Measurements from ENCODE around the gene NECAP2.

NECAP2 gene, protein sequence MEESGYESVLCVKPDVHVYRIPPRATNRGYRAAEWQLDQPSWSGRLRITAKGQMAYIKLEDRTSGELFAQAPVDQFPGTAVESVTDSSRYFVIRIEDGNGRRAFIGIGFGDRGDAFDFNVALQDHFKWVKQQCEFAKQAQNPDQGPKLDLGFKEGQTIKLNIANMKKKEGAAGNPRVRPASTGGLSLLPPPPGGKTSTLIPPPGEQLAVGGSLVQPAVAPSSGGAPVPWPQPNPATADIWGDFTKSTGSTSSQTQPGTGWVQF

DNA sequence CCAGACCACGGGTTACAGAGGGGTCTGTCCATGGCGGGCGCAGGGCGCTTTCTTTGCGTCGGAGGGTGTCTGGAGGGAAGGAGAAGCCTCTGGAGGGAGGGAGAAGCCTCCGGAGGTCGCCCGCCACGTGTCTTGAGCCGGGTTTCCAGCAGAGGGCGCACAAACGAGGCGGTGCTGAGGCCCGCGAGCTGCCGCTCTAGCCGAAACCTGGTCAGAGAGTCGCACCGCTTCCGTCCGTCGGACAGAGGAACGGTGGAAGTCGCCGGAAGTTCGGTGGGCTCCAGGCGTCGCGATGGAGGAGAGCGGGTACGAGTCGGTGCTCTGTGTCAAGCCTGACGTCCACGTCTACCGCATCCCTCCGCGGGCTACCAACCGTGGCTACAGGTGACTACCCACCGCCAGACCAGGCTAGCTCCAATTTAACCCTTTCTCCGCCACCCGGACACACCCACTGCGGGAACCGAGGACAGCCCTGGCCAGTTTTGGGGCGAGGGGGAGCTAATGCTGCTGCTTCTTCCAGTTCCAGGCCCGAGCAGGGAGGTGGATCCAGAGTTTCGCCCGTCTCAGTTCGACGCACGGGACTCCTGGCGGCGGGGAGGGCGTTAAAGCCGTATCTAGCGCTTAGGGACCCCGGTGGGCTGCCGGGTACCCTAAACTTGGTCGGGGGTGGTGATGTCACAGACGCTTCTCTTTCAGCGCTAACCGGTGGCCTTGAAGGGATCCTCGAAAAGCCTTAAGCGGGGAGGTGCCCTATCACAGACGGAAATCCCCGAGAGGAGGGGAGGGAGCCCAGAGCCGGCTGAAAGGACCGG, at the start of gene NECAP2:
Gene NECAP2 (plus strand): TSS at position 255 of the 812 bp plus-strand sequence. CDS start 38 bp downstream, at position 293.
- peak; percentile 88 to 96 (median 94) for DNase-seq (ENCODE audit: low read depth in 3 of 3)

DNA sequence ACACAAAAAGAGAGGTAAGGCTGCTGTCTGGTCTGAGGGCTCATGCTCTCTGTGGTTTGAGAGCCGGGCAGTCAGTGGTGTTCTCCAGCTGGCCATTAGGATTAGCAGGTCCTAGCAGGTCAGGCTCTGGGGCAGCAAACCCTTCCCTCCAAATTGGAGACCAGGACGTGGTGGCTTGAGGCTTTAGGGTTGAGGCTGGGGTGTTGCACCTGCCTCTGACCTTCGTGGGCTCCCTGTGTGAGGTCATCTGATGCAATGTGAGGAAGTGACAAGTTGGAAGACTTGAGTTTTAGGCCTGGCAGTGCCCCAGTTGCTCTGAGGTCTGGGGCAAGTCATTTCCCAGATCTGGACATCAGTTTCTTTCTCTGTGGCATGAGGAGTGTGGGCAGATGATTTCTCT, 49.1 kb upstream of the NECAP2 start:
- no peak for DNase-seq (ENCODE audit: low read depth in 3 of 3)

DNA sequence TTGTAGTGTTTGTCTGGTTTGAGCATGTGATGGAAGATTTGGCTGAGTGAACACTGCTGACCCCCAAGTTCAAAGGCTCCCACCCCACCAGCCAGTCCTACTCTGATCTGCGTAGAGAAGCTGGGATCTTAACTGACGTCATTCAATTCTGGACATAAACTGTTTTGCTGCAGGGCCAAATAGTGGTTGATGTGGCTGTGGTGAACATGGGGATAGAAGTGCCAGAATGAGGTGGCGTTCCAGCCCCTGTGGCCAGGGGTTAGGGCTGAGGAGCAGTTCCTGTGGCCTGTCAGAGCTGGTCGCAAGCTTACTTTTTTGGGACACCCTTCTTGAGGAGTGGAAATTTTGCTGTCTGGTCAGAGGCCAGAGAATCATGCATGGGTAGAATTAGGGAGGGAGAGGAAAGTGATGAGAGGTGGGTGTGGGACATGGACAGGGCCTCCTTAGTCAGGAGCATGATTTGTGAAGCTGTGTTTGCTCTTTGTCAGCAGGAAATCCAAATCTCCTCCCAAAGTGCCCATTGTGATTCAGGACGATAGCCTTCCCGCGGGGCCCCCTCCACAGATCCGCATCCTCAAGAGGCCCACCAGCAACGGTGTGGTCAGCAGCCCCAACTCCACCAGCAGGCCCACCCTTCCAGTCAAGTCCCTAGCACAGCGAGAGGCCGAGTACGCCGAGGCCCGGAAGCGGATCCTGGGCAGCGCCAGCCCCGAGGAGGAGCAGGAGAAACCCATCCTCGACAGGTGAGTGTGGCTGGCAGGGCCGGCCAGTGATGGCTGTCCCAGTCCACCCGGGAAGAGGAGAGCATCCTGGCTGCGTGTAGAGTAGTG, 47.6 kb upstream of the NECAP2 start:
- no peak for DNase-seq (ENCODE audit: low read depth in 3 of 3)

DNA sequence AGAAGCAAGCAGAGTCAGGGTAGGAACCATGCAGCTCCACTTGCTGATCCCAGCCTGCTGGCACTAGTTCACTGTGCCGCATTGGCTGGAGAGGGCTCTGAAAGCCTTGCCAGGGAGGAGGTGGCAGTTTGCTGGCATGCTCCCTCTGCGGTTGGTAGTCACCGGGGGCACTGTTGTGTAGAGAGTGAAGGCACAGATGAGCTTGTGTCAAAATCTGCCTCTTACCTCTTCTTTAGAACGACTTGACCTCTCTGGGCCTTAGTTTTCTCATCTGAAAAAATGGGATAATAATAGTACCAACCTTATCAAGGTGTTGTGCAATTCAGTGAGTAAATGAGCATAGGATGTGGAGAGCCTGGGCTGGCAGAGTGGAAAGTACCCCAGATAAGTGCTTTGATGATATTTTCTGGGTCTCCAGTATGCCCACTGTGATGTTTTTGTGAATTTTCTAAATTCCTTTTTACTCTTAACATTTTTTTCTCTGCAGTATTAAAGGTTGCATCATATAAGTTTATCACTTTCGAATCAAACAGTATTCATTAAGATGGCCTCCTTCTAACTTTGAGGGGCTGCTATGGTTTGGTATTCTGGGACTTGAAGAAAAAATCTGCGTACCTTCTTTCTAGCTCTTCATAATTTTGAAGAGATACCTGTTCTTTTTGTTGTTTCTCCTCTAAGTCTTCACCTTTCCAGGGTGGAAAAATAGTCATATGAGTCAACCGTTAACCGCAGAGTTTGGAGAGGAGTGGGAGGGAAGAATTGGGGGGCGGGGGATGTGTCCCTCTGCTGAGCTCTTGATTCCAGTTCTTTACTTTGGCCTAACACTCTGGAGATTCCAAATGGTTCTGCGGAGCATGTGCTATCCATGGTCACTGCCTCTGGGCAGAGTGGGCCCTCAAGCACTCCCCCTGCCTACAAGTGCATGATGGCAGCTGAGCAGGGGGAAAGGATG, 46.7 kb upstream of the NECAP2 start:
- DNase-seq (ENCODE audit: low read depth in 3 of 3) = no peak

DNA sequence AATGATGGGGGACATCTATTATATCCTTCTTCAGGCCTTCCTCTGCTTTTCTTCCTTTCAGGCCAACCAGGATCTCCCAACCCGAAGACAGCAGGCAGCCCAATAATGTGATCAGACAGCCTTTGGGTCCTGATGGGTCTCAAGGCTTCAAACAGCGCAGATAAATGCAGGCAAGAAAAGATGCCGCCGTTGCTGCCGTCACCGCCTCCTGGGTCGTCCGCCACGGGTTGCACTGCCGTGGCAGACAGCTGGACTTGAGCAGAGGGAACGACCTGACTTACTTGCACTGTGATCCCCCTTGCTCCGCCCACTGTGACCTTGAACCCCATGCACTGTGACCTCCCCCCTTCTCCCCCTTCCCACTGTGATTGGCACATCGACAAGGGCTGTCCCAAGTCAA, 45.5 kb upstream of the NECAP2 start:
- no peak for DNase-seq (ENCODE audit: low read depth in 3 of 3)

DNA sequence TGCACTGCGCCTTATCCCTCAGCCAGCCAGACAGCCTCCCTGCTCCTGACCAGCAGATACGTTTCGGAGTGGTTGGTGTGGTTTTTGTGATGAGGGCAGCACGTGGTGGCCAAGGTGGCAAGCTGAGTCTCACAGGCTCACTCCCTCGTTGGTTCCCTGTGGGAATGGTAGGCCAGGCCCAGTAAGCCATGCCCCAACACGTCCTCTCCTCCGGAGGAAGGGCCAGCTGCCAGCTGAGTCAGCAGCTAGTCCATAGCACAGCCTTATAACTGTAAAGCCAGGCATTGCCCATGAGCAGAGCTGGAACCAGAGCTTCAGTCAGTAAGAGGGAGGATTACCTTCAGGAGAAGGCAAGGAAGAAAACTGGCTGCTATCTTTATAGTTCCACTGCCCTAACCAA, 43.9 kb upstream of the NECAP2 start:
- no peak for DNase-seq (ENCODE audit: low read depth in 3 of 3)

DNA sequence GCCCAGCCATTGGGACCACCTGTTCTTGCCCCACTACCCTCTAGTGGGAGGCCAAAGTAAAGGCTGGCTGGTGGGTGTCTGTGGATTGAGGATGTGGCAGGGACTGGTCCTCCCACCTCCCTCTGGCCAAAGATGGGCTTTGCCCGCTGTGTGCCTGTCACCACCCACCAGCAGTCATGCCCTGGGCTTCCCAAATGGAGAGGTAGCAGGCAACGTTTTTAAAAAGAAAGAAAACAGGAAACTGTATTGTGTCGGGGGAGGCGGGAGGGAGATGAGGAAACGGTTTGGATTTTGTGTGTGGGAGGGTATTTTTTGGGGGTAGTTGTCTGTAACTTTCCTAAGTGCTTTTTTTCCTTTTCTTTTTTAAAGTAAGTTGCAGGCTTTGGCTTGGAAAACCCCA, 43.4 kb upstream of the NECAP2 start:
- no peak for DNase-seq (ENCODE audit: low read depth in 3 of 3)

DNA sequence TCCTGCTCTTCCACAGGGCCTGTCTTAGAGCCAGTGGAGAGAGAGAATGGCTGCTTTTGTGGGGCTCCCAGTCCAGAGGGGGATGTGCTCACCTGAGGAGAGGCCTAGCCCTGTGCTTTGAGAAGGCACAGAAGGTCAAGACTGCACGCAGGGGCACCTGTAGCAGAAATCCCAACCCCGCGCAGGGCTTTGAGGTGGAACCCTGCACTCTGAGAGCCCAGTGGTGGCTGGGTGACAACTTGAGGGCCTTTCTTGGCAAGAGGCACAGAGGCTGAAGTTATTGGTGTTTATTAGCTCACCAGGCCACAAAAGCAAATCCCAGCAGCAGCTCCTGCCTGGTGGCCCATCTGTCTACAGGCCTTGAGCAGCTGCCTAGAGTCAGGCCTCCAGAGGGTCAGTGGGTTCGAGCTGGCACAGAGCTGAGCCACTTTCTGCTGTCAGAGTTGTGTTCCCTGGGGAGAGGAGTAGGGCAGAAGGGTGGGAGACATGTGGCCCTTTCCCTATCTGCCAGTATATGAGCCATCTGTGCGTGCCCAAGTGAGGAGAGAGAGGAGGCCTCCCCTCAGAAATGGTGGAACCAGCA, 42.1 kb upstream of the NECAP2 start:
- DNase-seq (ENCODE audit: low read depth in 3 of 3) = no peak

DNA sequence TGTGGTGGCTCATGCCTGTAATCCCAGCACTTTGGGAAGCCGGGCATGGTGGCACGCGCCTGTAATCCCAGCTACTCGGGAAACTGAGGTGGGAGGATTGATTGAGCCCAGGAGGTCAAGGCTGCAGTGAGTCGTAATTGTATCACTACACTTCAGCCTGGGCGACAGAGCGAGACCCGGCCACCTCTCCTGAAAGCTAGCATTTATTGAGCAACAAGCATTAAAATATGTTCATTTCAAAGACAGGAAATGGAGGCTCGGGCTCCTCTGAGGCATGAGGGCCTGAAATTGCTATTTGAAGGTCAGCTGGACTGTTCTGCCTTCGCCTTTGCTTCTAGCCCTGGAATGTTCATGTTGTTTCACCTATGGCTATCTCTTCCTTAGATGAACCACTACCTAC, 37.8 kb upstream of the NECAP2 start:
- no peak for DNase-seq (ENCODE audit: low read depth in 3 of 3)

DNA sequence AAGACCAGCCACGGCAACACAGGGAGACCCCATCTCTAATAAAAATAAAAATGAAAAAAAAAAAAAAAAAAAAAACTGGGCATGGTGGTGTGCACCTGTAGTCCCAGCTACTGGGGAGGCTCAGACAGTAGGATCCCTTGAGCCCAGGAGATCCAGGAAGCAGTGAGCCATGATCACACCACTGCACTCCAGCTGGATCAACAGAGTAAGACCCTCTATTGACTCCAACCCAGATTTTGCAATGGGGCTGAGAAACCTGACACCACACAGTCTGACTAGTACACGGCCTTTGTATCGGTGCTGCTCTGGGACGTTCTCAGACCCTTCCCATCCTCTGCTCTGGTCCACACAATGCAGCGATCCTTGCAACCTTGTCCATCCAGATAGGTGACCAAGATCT, 35.1 kb upstream of the NECAP2 start:
- DNase-seq (ENCODE audit: low read depth in 3 of 3) = no peak

DNA sequence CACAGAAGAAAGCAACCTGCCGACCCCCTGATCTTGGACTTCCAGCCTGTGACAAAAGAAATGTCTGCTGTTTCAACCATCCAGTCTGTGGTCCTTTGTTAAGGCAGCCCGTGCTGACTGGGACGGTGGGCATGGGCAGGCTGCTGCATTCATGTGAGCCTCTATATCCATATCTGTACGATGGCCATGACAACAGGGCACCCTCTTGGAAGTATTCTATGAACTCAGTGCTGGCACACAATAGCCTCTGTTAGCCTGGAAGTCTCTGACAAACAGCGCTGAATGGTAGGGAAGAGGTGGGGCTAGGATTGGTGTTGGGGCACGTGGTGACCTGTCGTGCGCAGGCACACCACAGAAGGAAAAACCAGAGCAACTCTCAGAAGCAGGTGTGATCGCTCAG, 33.7 kb upstream of the NECAP2 start:
- no peak for DNase-seq (ENCODE audit: low read depth in 3 of 3)

DNA sequence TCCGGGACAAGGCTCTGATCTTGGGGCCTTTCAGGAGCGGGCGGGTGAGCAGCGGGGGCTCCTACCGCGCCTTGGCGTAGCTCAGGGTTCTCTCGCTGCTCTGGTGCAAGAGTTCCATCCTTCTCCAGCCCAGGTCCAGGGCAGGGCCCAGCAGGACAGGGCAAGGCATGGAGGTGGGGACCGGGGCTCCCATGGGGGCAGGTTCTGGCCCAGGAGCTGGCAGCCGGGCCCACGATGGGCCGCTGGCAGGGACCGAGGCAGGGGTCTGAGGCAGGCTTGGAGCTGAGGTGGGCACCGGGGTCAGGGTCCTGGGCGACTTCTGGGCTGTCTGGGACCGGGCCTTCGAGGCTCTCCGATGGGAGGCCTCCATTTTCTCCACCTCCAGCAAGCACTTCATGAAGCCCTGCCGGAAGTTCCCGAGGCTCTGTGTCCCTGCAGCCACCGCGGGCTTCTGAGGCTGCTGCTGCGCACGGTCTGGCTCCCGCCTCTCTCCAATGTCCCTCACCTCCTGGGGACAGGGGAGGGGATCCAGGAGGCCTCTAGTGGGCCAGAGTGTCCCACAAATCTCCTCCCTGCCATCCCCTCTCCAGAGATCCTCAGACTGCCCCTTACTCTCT, 30.9 kb upstream of the NECAP2 start:
- DNase-seq (ENCODE audit: low read depth in 3 of 3) = no peak

DNA sequence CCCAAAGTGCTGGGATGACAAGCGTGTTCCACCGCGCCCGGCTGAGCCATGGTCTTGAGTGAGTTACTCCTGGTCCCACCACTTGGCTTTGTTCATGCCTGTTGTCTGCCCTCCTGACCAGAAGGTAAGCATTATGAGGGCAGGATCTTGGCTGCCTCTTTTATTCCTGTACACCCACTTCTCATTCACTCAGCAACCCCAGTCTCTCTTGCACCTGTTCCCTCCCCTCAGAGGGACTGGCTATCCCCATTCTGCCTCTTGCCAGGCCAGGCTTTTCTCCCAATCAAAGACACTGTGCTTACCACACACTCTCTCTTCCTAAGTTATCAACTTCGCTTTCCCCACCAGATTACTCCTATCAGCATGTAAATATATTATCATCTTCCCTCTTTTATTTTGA, 29.7 kb upstream of the NECAP2 start:
- DNase-seq (ENCODE audit: low read depth in 3 of 3) = no peak

DNA sequence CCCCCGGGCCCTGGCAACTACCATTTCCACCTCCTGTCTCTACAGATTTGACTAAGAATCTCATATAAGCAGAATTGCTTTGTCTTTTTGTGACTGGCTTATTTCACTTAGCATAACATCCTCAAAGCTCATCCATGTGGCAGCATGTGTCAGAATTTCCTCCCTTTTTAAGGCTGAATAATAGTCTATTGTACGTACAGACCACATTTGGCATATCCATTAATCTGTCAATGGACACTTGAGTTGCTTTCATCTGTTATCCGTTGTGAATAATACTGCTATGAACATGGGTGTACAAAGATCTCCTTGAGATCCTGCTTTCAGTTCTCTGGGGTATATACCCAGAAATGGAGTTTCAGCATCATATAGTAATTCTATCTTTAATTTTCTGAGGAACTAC, 27.3 kb upstream of the NECAP2 start:
- no peak for DNase-seq (ENCODE audit: low read depth in 3 of 3)

DNA sequence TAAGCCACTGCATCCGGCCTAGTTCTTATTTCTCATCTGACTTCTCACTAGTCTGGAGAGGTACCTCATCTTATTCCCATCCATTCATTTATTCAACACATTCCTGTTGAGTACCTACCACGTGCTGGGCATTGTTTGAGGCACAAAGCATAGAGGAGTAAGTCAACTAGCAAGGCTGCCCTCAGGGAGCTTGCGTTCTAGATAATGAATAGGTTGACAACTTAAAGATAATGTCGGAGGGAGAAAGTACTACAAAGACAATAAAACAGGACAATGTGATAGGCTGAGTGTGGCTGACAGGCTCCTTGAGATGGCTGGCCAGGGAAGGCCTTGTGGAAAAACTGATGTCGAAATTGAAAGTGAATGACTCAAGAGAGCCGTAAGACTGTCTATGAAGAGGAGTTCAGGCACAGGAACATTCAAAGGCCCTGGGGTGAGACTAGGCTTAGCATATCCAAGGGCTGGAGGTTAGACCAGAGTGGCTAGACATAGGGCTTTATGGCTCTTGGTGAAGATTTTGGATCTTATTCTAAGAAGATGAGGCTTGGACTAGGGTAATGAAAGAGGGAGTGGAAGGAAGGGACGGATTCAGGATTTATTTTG, 21.6 kb upstream of the NECAP2 start:
- DNase-seq (ENCODE audit: low read depth in 3 of 3) = no peak

DNA sequence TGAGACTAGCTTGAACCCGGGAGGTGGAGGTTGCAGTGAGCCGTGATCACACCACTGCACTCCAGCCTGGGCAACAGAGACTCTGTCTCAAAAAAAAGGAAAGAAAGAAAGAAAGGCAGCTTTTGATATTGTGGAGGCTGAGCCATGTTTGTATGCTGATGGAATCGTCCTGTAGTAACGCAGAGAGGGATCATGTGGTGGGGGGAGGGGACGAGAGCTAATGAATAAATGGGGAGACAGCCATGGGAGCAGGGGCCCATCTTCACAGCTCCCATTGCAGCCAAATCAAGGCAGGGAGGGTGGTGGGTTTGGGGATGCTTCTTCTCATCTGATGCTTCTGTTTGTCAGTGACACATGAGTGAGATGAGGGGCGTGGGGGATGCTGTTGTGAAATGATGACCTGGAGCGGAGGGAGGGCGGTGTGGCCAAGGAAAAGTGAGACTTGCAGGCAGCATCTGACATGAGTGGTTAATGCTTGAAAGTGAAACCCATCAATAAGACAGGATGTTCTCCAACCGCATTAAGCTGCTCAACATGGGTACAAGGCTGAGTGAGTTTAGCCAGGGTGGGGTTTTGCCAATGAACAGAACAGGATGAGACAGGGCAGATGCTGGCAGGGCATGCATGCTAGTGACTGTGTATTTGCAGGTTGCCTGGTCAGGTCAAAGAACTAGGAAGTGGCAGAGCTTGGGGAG, 20.0 kb upstream of the NECAP2 start:
- peak; percentile 27 to 59 (median 49) for DNase-seq (ENCODE audit: low read depth in 3 of 3)

DNA sequence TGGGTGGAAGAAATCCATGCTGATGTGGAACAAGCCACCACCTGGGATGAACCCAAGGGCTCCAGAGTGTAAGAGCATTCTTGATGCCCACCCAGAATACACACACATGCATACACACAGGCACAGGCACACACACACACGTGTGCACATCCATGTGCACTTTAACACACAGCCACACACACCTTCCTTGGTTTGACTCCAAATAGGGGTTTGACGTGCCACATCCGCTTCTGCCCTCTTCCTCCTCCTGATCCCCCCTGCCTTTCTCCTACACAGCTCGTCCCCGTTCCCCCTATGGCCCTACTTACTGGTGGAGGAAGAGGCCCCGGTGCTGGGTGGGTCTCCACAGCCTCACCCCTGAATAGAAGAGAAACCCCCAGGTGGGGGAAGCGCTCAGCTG, 19.3 kb upstream of the NECAP2 start:
- no peak for DNase-seq (ENCODE audit: low read depth in 3 of 3)

DNA sequence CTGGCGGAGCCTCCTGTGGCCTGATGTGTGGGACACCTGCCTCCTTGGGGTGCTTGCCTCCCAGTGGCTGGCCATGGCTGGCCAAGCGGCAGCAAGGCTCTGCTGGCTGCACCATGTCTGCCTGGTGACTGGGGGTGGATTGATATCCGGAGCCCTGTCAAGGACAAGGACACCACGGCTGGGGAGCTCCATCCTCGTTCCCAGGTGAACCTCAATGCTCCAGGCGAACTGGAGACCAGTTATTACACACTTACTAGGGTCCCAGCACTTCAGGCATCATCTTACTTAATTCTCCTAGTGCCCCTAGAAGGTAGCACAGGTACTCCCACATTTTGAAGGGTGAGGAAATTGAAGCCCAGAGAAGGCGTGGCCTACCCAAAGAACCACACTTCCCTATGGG, 18.5 kb upstream of the NECAP2 start:
- no peak for DNase-seq (ENCODE audit: low read depth in 3 of 3)

Measured in stimulated activated CD4-positive, alpha-beta T cell treated with anti-CD3 and anti-CD28 coated beads, TNF-alpha, amount 100 ng/mL, for 48 hours (primary cell).